ENCODE data around the gene NCL.

DNA sequence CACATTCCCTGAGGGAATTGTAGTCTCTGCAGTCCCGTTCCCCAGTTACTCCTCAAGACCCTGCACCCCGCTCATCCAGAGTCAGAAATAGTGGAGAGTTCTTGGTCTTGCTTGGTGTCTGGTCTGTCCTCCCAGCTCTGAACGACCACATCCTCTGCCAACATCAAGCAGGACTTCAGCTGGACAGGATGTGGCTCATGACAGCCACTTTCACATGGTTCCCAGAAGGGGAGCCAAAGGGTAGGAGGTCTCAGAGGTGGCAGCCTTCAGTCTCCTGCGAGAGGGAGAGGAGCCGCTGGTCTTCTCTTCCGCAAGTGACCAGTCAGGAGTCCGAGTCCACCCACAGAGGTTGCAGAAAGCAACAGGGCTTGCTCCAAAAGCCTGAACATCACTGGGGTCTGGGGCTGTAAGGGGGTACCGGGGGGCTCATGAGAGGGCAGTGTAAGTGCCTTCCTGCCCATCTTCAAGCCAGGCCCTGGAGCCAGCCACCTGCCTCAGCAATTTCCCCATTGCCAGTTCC lies 38.9 kb downstream of the NCL start:
- TF ChIP-seq POLR2AphosphoS5 (IDR thresholded peaks at IDR 0.05; ENCODE audit: low read depth, low read length) (no peak), POLR2A (IDR thresholded peaks at IDR 0.05; ENCODE audit: low read depth, low read length) (no peak)
